ENCODE results near the gene TMEM218. TPM values are rescaled to one million over a fixed set of nuclear protein-coding genes. Genes with fewer than 3 reads are reported as not detected.

Gene TMEM218
- total RNA-seq, 1 donor = 27.2 TPM

GRCh38 chr11:125132596-125132995 lies 21.2 kb upstream of the TMEM218 start:
- TF ChIP-seq CTCF (IDR thresholded peaks at IDR 0.05; ENCODE audit: insufficient read depth, low read depth, low read length) = no peak
- DNase-seq (ENCODE audit: low read depth) = no peak
- no peak overlapping the region for H3K4me3 ChIP-seq (ENCODE audit: low read depth, low read length)

- no peak overlapping the region for H3K4me3 ChIP-seq (ENCODE audit: low read depth, low read length)
- no peak for TF ChIP-seq CTCF (IDR thresholded peaks at IDR 0.05; ENCODE audit: insufficient read depth, low read depth, low read length)
- no peak for DNase-seq (ENCODE audit: low read depth)
Observed at GRCh38 chr11:125132071-125132470, 20.6 kb upstream of the TMEM218 start.

- peak overlapping the region; percentile 34 for H3K4me3 ChIP-seq (ENCODE audit: low read depth, low read length)
- DNase-seq (ENCODE audit: low read depth) = no peak
- no peak for TF ChIP-seq CTCF (IDR thresholded peaks at IDR 0.05; ENCODE audit: insufficient read depth, low read depth, low read length)
Observed at GRCh38 chr11:125129316-125129993, 18.0 kb upstream of the TMEM218 start.

GRCh38 chr11:125128450-125128849 lies 17.0 kb upstream of the TMEM218 start:
- TF ChIP-seq CTCF (IDR thresholded peaks at IDR 0.05; ENCODE audit: insufficient read depth, low read depth, low read length) = no peak
- DNase-seq (ENCODE audit: low read depth) = peak; percentile 49
- H3K4me3 ChIP-seq (ENCODE audit: low read depth, low read length) = no peak overlapping the region

- no peak for TF ChIP-seq CTCF (IDR thresholded peaks at IDR 0.05; ENCODE audit: insufficient read depth, low read depth, low read length)
- no peak overlapping the region for H3K4me3 ChIP-seq (ENCODE audit: low read depth, low read length)
- DNase-seq (ENCODE audit: low read depth) = no peak
Observed at GRCh38 chr11:125124618-125124992, 13.2 kb upstream of the TMEM218 start.

- TF ChIP-seq CTCF (IDR thresholded peaks at IDR 0.05; ENCODE audit: insufficient read depth, low read depth, low read length) = peak; percentile 57
- H3K4me3 ChIP-seq (ENCODE audit: low read depth, low read length) = no peak overlapping the region
- peak; percentile 57 for DNase-seq (ENCODE audit: low read depth)
Observed at GRCh38 chr11:125123947-125124617, 12.7 kb upstream of the TMEM218 start.

All from fibroblast of villous mesenchyme (primary cell).